ENCODE measurements around the gene SP6.

DNA sequence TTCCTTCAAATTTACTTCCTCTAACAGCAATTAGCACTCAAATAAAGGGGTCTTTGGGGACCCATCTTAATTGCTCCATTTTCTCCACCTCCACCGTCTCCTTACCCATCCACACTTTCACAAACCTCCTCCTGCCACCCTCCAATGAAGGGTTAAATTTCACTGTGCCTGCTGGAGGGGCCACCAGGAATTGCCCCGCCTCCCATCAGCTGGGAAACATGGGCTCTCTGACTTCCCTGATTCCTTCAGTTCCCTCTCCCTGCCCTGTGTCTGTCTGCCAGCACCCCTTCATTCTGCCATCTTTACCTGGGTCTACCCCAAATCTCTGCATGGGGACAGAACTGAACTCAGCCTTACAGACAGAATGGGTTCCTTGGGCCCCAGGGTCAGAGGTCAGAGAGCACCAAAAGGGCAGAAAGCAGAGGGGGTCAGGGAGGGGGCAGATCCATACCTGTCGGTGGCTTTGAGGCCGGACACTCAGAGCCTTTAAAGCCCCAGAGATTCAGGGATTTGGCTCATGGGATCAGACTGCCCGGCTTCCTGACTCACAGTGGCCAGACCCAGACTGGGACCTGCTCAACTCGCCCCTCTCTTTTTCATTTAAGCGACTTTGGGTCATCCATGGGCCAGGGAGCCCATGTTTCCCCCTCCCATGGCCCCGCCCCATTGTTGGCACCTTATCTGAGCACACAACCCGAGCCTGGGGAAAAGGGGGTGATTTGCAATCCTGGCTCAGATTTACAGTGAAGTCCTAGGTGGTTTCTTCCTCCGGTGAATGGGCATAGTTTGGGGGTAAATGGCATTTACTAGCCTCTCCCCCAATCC is 27.5 kb upstream of the SP6 start:
- TF ChIP-seq EZH2 (IDR thresholded peaks at IDR 0.05) (no peak), POLR2AphosphoS5 (IDR thresholded peaks at IDR 0.05; ENCODE audit: low read depth, low read length) (no peak), CEBPB (IDR thresholded peaks at IDR 0.05; ENCODE audit: low read depth) (no peak), CBX3 (IDR thresholded peaks at IDR 0.05; ENCODE audit: low read depth) (no peak), ZFX (IDR thresholded peaks at IDR 0.05) (no peak)
- TF ChIP-seq, protein P1, sequence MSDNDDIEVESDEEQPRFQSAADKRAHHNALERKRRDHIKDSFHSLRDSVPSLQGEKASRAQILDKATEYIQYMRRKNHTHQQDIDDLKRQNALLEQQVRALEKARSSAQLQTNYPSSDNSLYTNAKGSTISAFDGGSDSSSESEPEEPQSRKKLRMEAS (IDR thresholded peaks at IDR 0.05): no peak
- TF ChIP-seq, protein P2, sequence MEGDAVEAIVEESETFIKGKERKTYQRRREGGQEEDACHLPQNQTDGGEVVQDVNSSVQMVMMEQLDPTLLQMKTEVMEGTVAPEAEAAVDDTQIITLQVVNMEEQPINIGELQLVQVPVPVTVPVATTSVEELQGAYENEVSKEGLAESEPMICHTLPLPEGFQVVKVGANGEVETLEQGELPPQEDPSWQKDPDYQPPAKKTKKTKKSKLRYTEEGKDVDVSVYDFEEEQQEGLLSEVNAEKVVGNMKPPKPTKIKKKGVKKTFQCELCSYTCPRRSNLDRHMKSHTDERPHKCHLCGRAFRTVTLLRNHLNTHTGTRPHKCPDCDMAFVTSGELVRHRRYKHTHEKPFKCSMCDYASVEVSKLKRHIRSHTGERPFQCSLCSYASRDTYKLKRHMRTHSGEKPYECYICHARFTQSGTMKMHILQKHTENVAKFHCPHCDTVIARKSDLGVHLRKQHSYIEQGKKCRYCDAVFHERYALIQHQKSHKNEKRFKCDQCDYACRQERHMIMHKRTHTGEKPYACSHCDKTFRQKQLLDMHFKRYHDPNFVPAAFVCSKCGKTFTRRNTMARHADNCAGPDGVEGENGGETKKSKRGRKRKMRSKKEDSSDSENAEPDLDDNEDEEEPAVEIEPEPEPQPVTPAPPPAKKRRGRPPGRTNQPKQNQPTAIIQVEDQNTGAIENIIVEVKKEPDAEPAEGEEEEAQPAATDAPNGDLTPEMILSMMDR (IDR thresholded peaks at IDR 0.05 in 2 of 3, conservative IDR thresholded peaks at IDR 0.05 in 1 of 3; ENCODE audit: borderline replicate concordance in 1 of 3, insufficient read depth in 1 of 3, low read depth in 2 of 3, low read length in 2 of 3): no peak

Measured in HCT116 (cell line).